GM12892 (cell line): Measurements from ENCODE around the gene OR2H2.

Experiments used
- POLR2A ChIP-seq: IDR thresholded peaks from 2 replicates; pipeline ENCODE4 v1.6.1; 2011; ENCODE audit warnings: low read depth, low read length, control low read depth
- POLR2AphosphoS5 ChIP-seq: IDR thresholded peaks from 2 replicates; pipeline ENCODE4 v1.6.1; 2011; ENCODE audit warnings: low read depth, low read length, control low read depth

DNA sequence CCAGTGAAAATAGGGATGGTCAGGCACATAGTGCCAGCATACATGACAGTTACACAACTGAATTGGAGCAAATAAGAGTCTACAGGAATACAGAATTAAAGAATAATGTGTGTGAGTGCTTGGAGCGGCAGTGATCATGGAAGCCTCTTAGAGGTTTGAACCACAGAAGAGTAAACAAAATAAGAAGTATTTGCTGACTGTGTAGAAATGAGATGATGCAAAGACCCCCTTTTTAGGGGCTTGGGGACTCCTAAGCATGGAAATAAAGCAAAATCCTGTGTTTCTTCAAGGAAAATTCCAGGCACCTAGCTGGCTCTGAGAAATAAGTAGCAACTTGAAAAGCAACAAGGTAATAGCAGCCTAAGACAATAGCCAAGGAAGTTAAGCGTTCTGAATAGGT is 6.8 kb downstream of the OR2H2 start:
- no peak for TF ChIP-seq POLR2A
- no peak for TF ChIP-seq POLR2AphosphoS5
